H1 (cell line): ENCODE results near the gene WNT9A. TPM values are rescaled to one million over a fixed set of nuclear protein-coding genes. Genes with fewer than 3 reads are reported as not detected.

Source experiments
- CTCF ChIA-PET: fragments of 300-600 bp; sonication (Branson Sonifier 250); formaldehyde crosslinking; loops from one replicate; lab custom pipeline; 2021; ENCODE audit not compliant: partially characterized antibody; lab: Charles Lee
- POLR2A ChIA-PET: fragments of 300-600 bp; sonication (Branson Sonifier 250); formaldehyde crosslinking; loops from one replicate; lab custom pipeline; 2021; ENCODE audit warnings: inconsistent platforms; ENCODE audit not compliant: partially characterized antibody; lab: Charles Lee
- DNase-seq, 2 experiments: peaks; one replicate each; pipeline versions ENCODE4 v3.0.0 to v3.0.0-alpha.2; 2010 to 2022; ENCODE audit warnings: low spot score in 2 of 2, low read depth in 1 of 2, mixed read lengths in 1 of 2
- FAIRE-seq: peaks from 2 replicates; lab custom pipeline; 2011; peaks lifted over from hg19 to GRCh38; lab: Jason Lieb, UNC
- H2AFZ ChIP-seq: 2 replicates; pipeline ENCODE4 v1.8.1; 2012; ENCODE audit warnings: low read length, inconsistent platforms
- H2AK5ac ChIP-seq: 2 replicates; pipeline ENCODE4 v1.6.1; 2013; ENCODE audit warnings: low read depth, low read length
- H2BK120ac ChIP-seq: replicated peaks from 2 replicates; pipeline ENCODE3; 2013; ENCODE audit warnings: low read depth, low read length, inconsistent platforms
- H2BK12ac ChIP-seq: 2 replicates; pipeline ENCODE4 v1.6.1; 2013; ENCODE audit warnings: low read depth, low read length
- H2BK15ac ChIP-seq: 2 replicates; pipeline ENCODE4 v1.6.1; 2013; ENCODE audit warnings: low read length
- H2BK20ac ChIP-seq: 2 replicates; pipeline ENCODE4 v1.6.1; 2013; ENCODE audit warnings: low read length
- H2BK5ac ChIP-seq: 2 replicates; pipeline ENCODE4 v1.6.1; 2013; ENCODE audit warnings: low read depth, low read length
- H3K14ac ChIP-seq: 2 replicates; pipeline ENCODE4 v1.6.1; 2013; ENCODE audit warnings: inconsistent platforms; ENCODE audit not compliant: insufficient read length
- H3K18ac ChIP-seq: 2 replicates; pipeline ENCODE4 v1.6.1; 2013; ENCODE audit warnings: low read length; ENCODE audit errors: extremely low read depth
- H3K23ac ChIP-seq: 2 replicates; pipeline ENCODE4 v1.6.1; 2013; ENCODE audit warnings: inconsistent platforms; ENCODE audit not compliant: insufficient read length
- H3K23me2 ChIP-seq: 2 replicates; pipeline ENCODE4 v1.6.1; 2013; ENCODE audit warnings: low read depth, low read length
- H3K27ac ChIP-seq: 2 replicates; pipeline ENCODE4 v1.6.1; 2011; ENCODE audit warnings: low read depth, low read length, inconsistent platforms
- H3K27me3 ChIP-seq, 4 experiments: replicated peaks in 1 of 4; 1 replicate in 1 of 4; 2 replicates in 3 of 4; pipeline versions ENCODE4 v1.6.1 to v1.8.1; 2011 to 2013; ENCODE audit warnings: low read length in 3 of 4, mild to moderate bottlenecking in 3 of 4, inconsistent platforms in 2 of 4, mixed read lengths in 2 of 4, moderate library complexity in 1 of 4; ENCODE audit not compliant: control insufficient read depth in 3 of 4, insufficient read depth in 3 of 4; ENCODE audit errors: extremely low read depth in 1 of 4
- H3K36me3 ChIP-seq, 4 experiments: 2 replicates each; pipeline versions ENCODE4 v1.6.1 to v1.8.1; 2011 to 2013; ENCODE audit warnings: mild to moderate bottlenecking in 4 of 4, low read length in 3 of 4, moderate library complexity in 2 of 4, control low read depth in 1 of 4, inconsistent platforms in 1 of 4; ENCODE audit not compliant: insufficient read depth in 4 of 4, control insufficient read depth in 2 of 4
- H3K4ac ChIP-seq: replicated peaks from 2 replicates; pipeline ENCODE3; 2013; ENCODE audit warnings: low read length, low read depth, mixed read lengths, inconsistent platforms; ENCODE audit not compliant: insufficient read length
- H3K4me1 ChIP-seq, 4 experiments: replicated peaks in 1 of 4; 1 replicate in 1 of 4; 2 replicates in 3 of 4; pipeline versions ENCODE4 v1.6.1 to v1.8.1; 2011 to 2013; ENCODE audit warnings: low read length in 3 of 4, inconsistent platforms in 2 of 4, mixed read lengths in 1 of 4; ENCODE audit not compliant: insufficient read depth in 4 of 4, control insufficient read depth in 3 of 4
- H3K4me2 ChIP-seq, 2 experiments: 2 replicates each; pipeline versions ENCODE4 v1.6.1 to v1.8.1; 2011 to 2013; ENCODE audit warnings: low read depth in 2 of 2, low read length in 2 of 2, control low read depth in 1 of 2, inconsistent platforms in 1 of 2, mild to moderate bottlenecking in 1 of 2; ENCODE audit not compliant: insufficient read depth in 1 of 2
- H3K4me3 ChIP-seq, 4 experiments: fragments of 200-600, 300-600 bp in 1 of 4; sonication (generic), shearing (Covaris generic), sonication (Bioruptor Twin) in 1 of 4; 2 replicates each; pipeline versions ENCODE4 v1.5.1 to v1.8.1; 2011 to 2016; ENCODE audit warnings: low read length in 4 of 4, low read depth in 3 of 4, control low read depth in 2 of 4, inconsistent platforms in 2 of 4, mild to moderate bottlenecking in 2 of 4, mixed read lengths in 1 of 4, moderate library complexity in 1 of 4; ENCODE audit not compliant: insufficient read depth in 2 of 4; ENCODE audit errors: extremely low read depth in 1 of 4
- H3K56ac ChIP-seq: replicated peaks from 2 replicates; pipeline ENCODE3; 2013; ENCODE audit warnings: low read depth, mild to moderate bottlenecking, mixed read lengths, low read length, inconsistent platforms; ENCODE audit not compliant: insufficient read length
- H3K79me1 ChIP-seq: 2 replicates; pipeline ENCODE4 v1.6.1; 2013; ENCODE audit warnings: low read depth, low read length, control low read depth
- H3K79me2 ChIP-seq, 2 experiments: 2 replicates each; pipeline versions ENCODE4 v1.6.1 to v1.8.1; 2012 to 2013; ENCODE audit warnings: low read length in 2 of 2, mild to moderate bottlenecking in 2 of 2, inconsistent platforms in 1 of 2; ENCODE audit not compliant: insufficient read depth in 2 of 2, control insufficient read depth in 1 of 2
- H3K9ac ChIP-seq, 4 experiments: replicated peaks in 1 of 4; 1 replicate in 1 of 4; 2 replicates in 3 of 4; pipeline versions ENCODE4 v1.6.1 to v1.8.1; 2011 to 2013; ENCODE audit warnings: low read depth in 3 of 4, low read length in 3 of 4, control low read depth in 2 of 4, mild to moderate bottlenecking in 2 of 4, moderate library complexity in 2 of 4, inconsistent platforms in 1 of 4; ENCODE audit errors: extremely low read depth in 1 of 4
- H3K9me3 ChIP-seq, 2 experiments: 2 replicates each; pipeline versions ENCODE4 v1.6.1 to v1.8.1; 2012 to 2013; ENCODE audit warnings: mild to moderate bottlenecking in 2 of 2, moderate library complexity in 2 of 2, control low read depth in 1 of 2, inconsistent platforms in 1 of 2, low read depth in 1 of 2, low read length in 1 of 2, mixed read lengths in 1 of 2; ENCODE audit not compliant: insufficient read depth in 2 of 2
- H4K20me1 ChIP-seq, 2 experiments: replicated peaks in 1 of 2; 2 replicates each; pipeline versions ENCODE3 to v1.8.1; 2011 to 2013; ENCODE audit warnings: inconsistent platforms in 2 of 2, low read length in 2 of 2, mild to moderate bottlenecking in 1 of 2; ENCODE audit not compliant: insufficient read depth in 2 of 2, control insufficient read depth in 1 of 2
- H4K5ac ChIP-seq: 2 replicates; pipeline ENCODE4 v1.6.1; 2013; ENCODE audit warnings: low read length, low read depth, mixed read lengths, inconsistent platforms; ENCODE audit not compliant: insufficient read length
- H4K8ac ChIP-seq: 2 replicates; pipeline ENCODE4 v1.8.0; 2013; ENCODE audit warnings: mild to moderate bottlenecking, moderate library complexity, low read length, inconsistent platforms; ENCODE audit not compliant: insufficient read depth; ENCODE audit errors: extremely low read depth
- H4K91ac ChIP-seq: replicated peaks from 2 replicates; pipeline ENCODE3; 2013; ENCODE audit warnings: low read length, mixed read lengths, inconsistent platforms; ENCODE audit not compliant: insufficient read length
- EP300 ChIP-seq, 2 experiments: IDR thresholded peaks; 1 replicate in 1 of 2; 2 replicates in 1 of 2; pipeline ENCODE4 v1.6.1; 2011 to 2012; ENCODE audit warnings: low read depth in 2 of 2, low read length in 2 of 2, mild to moderate bottlenecking in 2 of 2, borderline replicate concordance in 1 of 2, inconsistent platforms in 1 of 2, moderate library complexity in 1 of 2
- WGBS, 2 experiments: shearing (Covaris generic) in 1 of 2; methylation state at CpG; one replicate each; pipeline versions ENCODE4 v1.1.6 to v1.1.7; 2013 to 2015; ENCODE audit warnings: low lambda C conversion rate in 2 of 2, mixed read lengths in 2 of 2, inconsistent platforms in 1 of 2, low coverage in 1 of 2, missing lambda C conversion rate in 1 of 2; ENCODE audit not compliant: insufficient replicate concordance in 2 of 2, insufficient coverage in 1 of 2, insufficient read length in 1 of 2; ENCODE audit errors: extremely low coverage in 1 of 2, missing lambda C conversion rate in 1 of 2; 5-methylcytosine and 5-hydroxymethylcytosine counted together
- polyA plus RNA-seq, 7 experiments: library from polyadenylated mRNA; depleted of rRNA in 3 of 7; stranded (reverse) in 5 of 7; unstranded in 2 of 7; fragments of >200 nt in 5 of 7; fragments of 200-250 nt in 2 of 7; gene quantifications; 1 replicate in 5 of 7; 2 replicates in 1 of 7; 4 replicates in 1 of 7; pipeline versions ENCODE4 v1.2.1 to v1.2.3, GENCODE V29; 2011 to 2013; ENCODE audit warnings: missing spikeins in 2 of 7, mixed read lengths in 2 of 7
- total RNA-seq: library from RNA; stranded (reverse); fragmentation: NEBNext Ultra II Directional; extraction: Animal tissue kit (Norgen Biotek cat#: 25700); gene quantifications from 2 replicates; pipeline ENCODE4 v1.2.1, GENCODE V29; 2021

WNT9A gene
- total and polyA plus RNA-seq, 2 of the 8 experiments (the other 6 are each of a cell fraction or from before 2014, with no cell fraction given): 1.1 to 1.5 TPM

DNA sequence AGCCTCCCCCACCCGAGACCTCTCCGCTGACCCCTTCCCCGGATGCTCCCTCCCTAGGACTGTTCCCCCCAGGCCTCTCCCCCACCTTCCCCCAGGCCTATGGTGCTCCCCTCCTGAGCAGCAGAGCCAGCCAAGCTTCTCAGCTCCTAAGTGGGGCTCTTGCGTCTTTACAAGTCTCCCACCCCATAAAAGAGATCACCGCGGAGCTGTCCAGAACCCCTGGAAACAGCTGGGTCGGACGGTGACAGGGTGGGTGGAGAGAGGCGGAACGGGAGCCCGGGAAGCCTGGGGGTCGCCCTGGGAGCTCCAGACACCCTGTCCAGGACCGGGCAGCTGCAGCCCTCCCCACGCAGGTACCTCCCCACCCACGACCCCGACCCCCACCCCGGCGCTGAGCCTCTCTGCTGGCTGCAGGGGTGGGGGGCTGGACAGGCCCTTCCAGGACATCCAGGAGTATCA lies 61.2 kb downstream of the WNT9A start:
- peak in 1 of 2 experiments; percentile 60 for DNase-seq
- Histone ChIP-seq H2AFZ (no peak overlapping the region), H2BK5ac (no peak overlapping the region; the same call in 1 of the 2 replicates), H3K27me3 (no peaks in the 10 kb centered on the region; a peak in 2 of 7 replicates), H3K56ac (no peak overlapping the region), H2BK12ac (no peak overlapping the region), H3K18ac (no peak overlapping the region), H3K9ac (no peak overlapping the region), H4K5ac (no peak overlapping the region), H3K4ac (no peak overlapping the region), H3K23ac (no peak overlapping the region), H3K27ac (no peak overlapping the region), H3K36me3 (no peaks in the 10 kb centered on the region), H3K4me2 (peak overlapping the region; percentile 75 to 88), H2BK120ac (no peak overlapping the region), H3K4me1 (peaks cover 0 to 17% (median 11%) of the 10 kb centered on the region in 4 experiments; a peak in 6 of 7 replicates), H2AK5ac (no peak overlapping the region), H3K23me2 (peaks cover 13% of the 10 kb centered on the region; the same call in 1 of the 2 replicates), H3K79me2 (no peaks in the 10 kb centered on the region), H4K20me1 (no peaks in the 10 kb centered on the region), H2BK15ac (no peak overlapping the region), H3K4me3 (peak overlapping the region in 2 of 4 experiments; percentile 39 to 72; a peak in 6 of 8 replicates), H4K91ac (no peak overlapping the region), H2BK20ac (no peak overlapping the region), H4K8ac (no peak overlapping the region), H3K79me1 (no peaks in the 10 kb centered on the region), H3K9me3 (no peaks in the 10 kb centered on the region), H3K14ac (no peak overlapping the region)
- TF ChIP-seq EP300 (IDR thresholded peaks at IDR 0.05; ENCODE audit: borderline replicate concordance in 1 of 2, low read depth in 2 of 2, low read length in 2 of 2): no peak
- no peak for FAIRE-seq
- POLR2A ChIA-PET: interaction anchor here (1.7 to 2.0 kb wide), 2 partner anchors 93 to 157 kb away, joined by 5 read pairs; no protein-coding TSS in a partner anchor
- CTCF ChIA-PET: interaction anchor here (0.9 to 2.4 kb wide), 3 partner anchors 13 to 124 kb away, joined by 3 to 5 read pairs (median 3); no protein-coding TSS in a partner anchor
- WGBS, 2 experiments: 41% methylated on average over 6 of the region's 18 CpGs; no CpG with 5 or more reads in 1 of the 2 experiments
